Activated CD4-positive, alpha-beta T cell treated with anti-CD3 and anti-CD28 coated beads for 24 hours (primary cell): ENCODE measurements around the gene TAF11L4.
"Not testable (repeated sequence)": the region's sequence is repeated elsewhere in the genome, so short reads cannot be mapped to it uniquely, and the experiment has no call there.

Experiments used
- DNase-seq, 2 donors: peaks; one replicate each; pipeline ENCODE4 v3.0.0-alpha.2; 2020; ENCODE audit warnings: low read depth in 2 of 2

Gene TAF11L4

GRCh38 chr5:17521501-17521900 is at the start of gene TAF11L4:
Gene TAF11L4 (plus strand): TSS chr5:17521801.
- not testable (repeated sequence) for DNase-seq

- DNase-seq: not testable (repeated sequence)
Measured at GRCh38 chr5:17475064-17475463, 46.5 kb upstream of the TAF11L4 start.

- no peak for DNase-seq
Measured at GRCh38 chr5:17477043-17477442, 44.6 kb upstream of the TAF11L4 start.

GRCh38 chr5:17477573-17478265 is 43.9 kb upstream of the TAF11L4 start:
- DNase-seq: no peak

GRCh38 chr5:17481378-17481777 is 40.2 kb upstream of the TAF11L4 start:
- no peak for DNase-seq

- no peak for DNase-seq
Measured at GRCh38 chr5:17482790-17483189, 38.8 kb upstream of the TAF11L4 start.

- not testable (repeated sequence) for DNase-seq
Measured at GRCh38 chr5:17486464-17487173, 35.0 kb upstream of the TAF11L4 start.

GRCh38 chr5:17487174-17487512 is 34.5 kb upstream of the TAF11L4 start:
- no peak for DNase-seq

GRCh38 chr5:17491257-17491656 is 30.3 kb upstream of the TAF11L4 start:
- not testable (repeated sequence) for DNase-seq

- DNase-seq: no peak
Measured at GRCh38 chr5:17492770-17493169, 28.8 kb upstream of the TAF11L4 start.

GRCh38 chr5:17497446-17497845 is 24.2 kb upstream of the TAF11L4 start:
- no peak for DNase-seq

GRCh38 chr5:17497931-17498330 is 23.7 kb upstream of the TAF11L4 start, which contains the start of gene TAF11L2:
Gene TAF11L2 (plus strand): TSS chr5:17498231.
- not testable (repeated sequence) for DNase-seq

- no peak for DNase-seq
Measured at GRCh38 chr5:17511775-17512325, 9.8 kb upstream of the TAF11L4 start.

- not testable (repeated sequence) for DNase-seq
Measured at GRCh38 chr5:17517526-17517925, 4.1 kb upstream of the TAF11L4 start.

- not testable (repeated sequence) for DNase-seq
Measured at GRCh38 chr5:17518067-17518466, 3.5 kb upstream of the TAF11L4 start, which contains the start of gene TAF11L3. Gene TAF11L3 (plus strand): TSS chr5:17518367.

- DNase-seq: not testable (repeated sequence)
Measured at GRCh38 chr5:17519508-17519907, 2.1 kb upstream of the TAF11L4 start.

GRCh38 chr5:17524935-17525334 is 3.3 kb downstream of the TAF11L4 start, which contains the start of gene TAF11L5:
Gene TAF11L5 (plus strand): TSS chr5:17525235.
- DNase-seq: not testable (repeated sequence)

GRCh38 chr5:17526504-17526903 is 4.9 kb downstream of the TAF11L4 start:
- not testable (repeated sequence) for DNase-seq

GRCh38 chr5:17528369-17528768 is 6.8 kb downstream of the TAF11L4 start, which contains the start of gene TAF11L6:
Gene TAF11L6 (plus strand): TSS chr5:17528669.
- DNase-seq: not testable (repeated sequence)
